Stimulated activated CD8-positive, alpha-beta memory T cell treated with anti-CD3 and anti-CD28 coated beads, Interleukin-15, amount 100 ng/mL, for 48 hours (primary cell): Measurements from ENCODE around the gene C3orf80.
"Not testable (repeated sequence)": the region's sequence is repeated elsewhere in the genome, so short reads cannot be mapped to it uniquely, and the experiment has no call there.

Experiments
- DNase-seq, 2 donors: peaks; one replicate each; pipeline ENCODE4 v3.0.0-alpha.2; 2020; ENCODE audit warnings: low read depth in 2 of 2

C3orf80 gene

GRCh38 chr3:160213191-160213590 is 12.0 kb upstream of the C3orf80 start:
- no peak for DNase-seq

GRCh38 chr3:160217675-160218074 is 7.5 kb upstream of the C3orf80 start:
- no peak for DNase-seq

- no peak for DNase-seq
These were observed 7.1 kb upstream of the C3orf80 start for GRCh38 chr3:160218136-160218535.

- no peak for DNase-seq
These were observed 5.2 kb upstream of the C3orf80 start for GRCh38 chr3:160220038-160220437.

- DNase-seq: no peak
These were observed 4.2 kb upstream of the C3orf80 start for GRCh38 chr3:160221019-160221418.

- DNase-seq: no peak
These were observed 966 bp upstream of the C3orf80 start for GRCh38 chr3:160224256-160224655.

- no peak for DNase-seq
These were observed 429 bp upstream of the C3orf80 start for GRCh38 chr3:160224811-160225175.

GRCh38 chr3:160226026-160226907 is 1.0 kb downstream of the C3orf80 start:
- no peak for DNase-seq

- no peak for DNase-seq
These were observed 2.2 kb downstream of the C3orf80 start for GRCh38 chr3:160227419-160227818.

GRCh38 chr3:160232014-160232413 is 6.8 kb downstream of the C3orf80 start:
- DNase-seq: no peak

GRCh38 chr3:160240719-160241118 is 15.5 kb downstream of the C3orf80 start:
- DNase-seq: not testable (repeated sequence)

GRCh38 chr3:160245261-160245800 is 20.1 kb downstream of the C3orf80 start:
- no peak for DNase-seq

- DNase-seq: no peak
These were observed 22.5 kb downstream of the C3orf80 start for GRCh38 chr3:160247766-160248165.

- DNase-seq: no peak
These were observed 28.1 kb downstream of the C3orf80 start for GRCh38 chr3:160253298-160253697.

- DNase-seq: no peak
These were observed 32.4 kb downstream of the C3orf80 start for GRCh38 chr3:160257606-160258005.

GRCh38 chr3:160259589-160259988 is 34.4 kb downstream of the C3orf80 start:
- no peak for DNase-seq

- DNase-seq: no peak
These were observed 35.5 kb downstream of the C3orf80 start for GRCh38 chr3:160260587-160261270.

- no peak for DNase-seq
These were observed 39.9 kb downstream of the C3orf80 start for GRCh38 chr3:160265088-160265487.
